GM23338 (cell line): ENCODE data around the gene ZAR1. TPM values are rescaled to one million over a fixed set of nuclear protein-coding genes. Genes with fewer than 3 reads are reported as not detected.

ENCODE experiments used
- ATAC-seq: fragments of 200-7000 bp; cut with Tn5 transposase; 3 replicates; pipeline ENCODE4 v1.9.1; 2020
- DNase-seq: peaks from one replicate; pipeline ENCODE4 v3.0.0-alpha.2; 2015; ENCODE audit warnings: low spot score
- H2AFZ ChIP-seq: fragments of 200-600 bp; sonication (generic); 2 replicates; pipeline ENCODE4 v1.8.0; 2016; ENCODE audit warnings: antibody characterized with exemption, mild to moderate bottlenecking, moderate library complexity
- H3F3A ChIP-seq: fragments of 200-600 bp; sonication (generic); replicated peaks from 2 replicates; pipeline ENCODE4 v1.8.0; 2017; ENCODE audit warnings: antibody characterized with exemption, mixed run types, low read depth
- H3K27ac ChIP-seq: fragments of 200-600 bp; sonication (generic); 2 replicates; pipeline ENCODE4 v1.6.1; 2016; ENCODE audit warnings: low read depth
- H3K27me3 ChIP-seq: fragments of 200-600 bp; sonication (generic); 2 replicates; pipeline ENCODE4 v1.8.0; 2016; ENCODE audit warnings: mild to moderate bottlenecking, mixed run types, moderate library complexity; ENCODE audit not compliant: insufficient read depth
- H3K36me3 ChIP-seq: fragments of 200-600 bp; sonication (generic); 2 replicates; pipeline ENCODE4 v1.8.0; 2016; ENCODE audit warnings: mild to moderate bottlenecking; ENCODE audit not compliant: insufficient read depth
- H3K4me1 ChIP-seq: fragments of 200-600 bp; sonication (generic); 2 replicates; pipeline ENCODE4 v1.8.0; 2016; ENCODE audit warnings: mild to moderate bottlenecking, moderate library complexity; ENCODE audit not compliant: insufficient read depth
- H3K4me2 ChIP-seq: fragments of 200-600 bp; sonication (generic); 2 replicates; pipeline ENCODE4 v1.7.1; 2017; ENCODE audit warnings: mixed run types
- H3K4me3 ChIP-seq: fragments of 200-600 bp; sonication (generic); 2 replicates; pipeline ENCODE4 v1.6.1; 2016; ENCODE audit warnings: mixed run types
- H3K79me2 ChIP-seq: fragments of 200-600 bp; sonication (generic); replicated peaks from 2 replicates; pipeline ENCODE4 v1.8.0; 2017; ENCODE audit warnings: mild to moderate bottlenecking; ENCODE audit not compliant: insufficient read depth
- H3K9me2 ChIP-seq: fragments of 200-600 bp; sonication (generic); 2 replicates; pipeline ENCODE4 v1.8.0; 2017; ENCODE audit not compliant: insufficient read depth
- H4K20me1 ChIP-seq: fragments of 200-600 bp; sonication (generic); replicated peaks from 2 replicates; pipeline ENCODE4 v1.8.0; 2017; ENCODE audit warnings: mild to moderate bottlenecking; ENCODE audit not compliant: insufficient read depth
- H3K27ac Mint-ChIP-seq: 2 replicates; pipeline ENCODE4 v1.8.0; 2020; ENCODE audit warnings: inconsistent platforms, mild to moderate bottlenecking, moderate library complexity, mixed read lengths
- H3K27me3 Mint-ChIP-seq: 3 replicates; pipeline ENCODE4 v1.8.0; 2022; ENCODE audit warnings: low read depth, mild to moderate bottlenecking, moderate library complexity, mixed read lengths, inconsistent platforms; ENCODE audit not compliant: insufficient read depth, poor library complexity
- H3K36me3 Mint-ChIP-seq: 3 replicates; pipeline ENCODE4 v1.8.0; 2021; ENCODE audit warnings: low read depth, mild to moderate bottlenecking, inconsistent platforms, moderate library complexity, mixed read lengths
- H3K4me1 Mint-ChIP-seq: 3 replicates; pipeline ENCODE4 v1.8.0; 2020; ENCODE audit warnings: mild to moderate bottlenecking, inconsistent platforms, mixed read lengths
- H3K4me3 Mint-ChIP-seq: 3 replicates; pipeline ENCODE4 v1.8.0; 2021; ENCODE audit warnings: moderate library complexity, mild to moderate bottlenecking, inconsistent platforms, mixed read lengths
- H3K9me3 Mint-ChIP-seq: 3 replicates; pipeline ENCODE4 v1.8.0; 2020; ENCODE audit warnings: moderate library complexity, mild to moderate bottlenecking, inconsistent platforms, mixed read lengths
- CREB1 ChIP-seq: fragments of 250-450 bp; sonication (Bioruptor Pico); IDR thresholded peaks from 2 replicates; pipeline ENCODE4 v1.5.0; 2020; ENCODE audit warnings: low read depth, mild to moderate bottlenecking, moderate library complexity
- CTCF ChIP-seq, 2 experiments: fragments of 200-600 bp in 1 of 2; sonication (generic) in 1 of 2; conservative IDR thresholded peaks; 2 replicates each; pipeline versions ENCODE4 v1.5.1 to v1.6.1; 2016 to 2017; ENCODE audit warnings: antibody characterized with exemption in 2 of 2, low read depth in 2 of 2, mild to moderate bottlenecking in 2 of 2, moderate library complexity in 1 of 2
- ETS1 ChIP-seq: IDR thresholded peaks from 2 replicates; pipeline ENCODE4 v1.6.1; 2016; ENCODE audit warnings: antibody characterized with exemption
- EZH2phosphoT487 ChIP-seq: fragments of 200-600 bp; sonication (generic); IDR thresholded peaks from one replicate; pipeline ENCODE4 v1.8.1; 2018; ENCODE audit warnings: antibody characterized with exemption; ENCODE audit not compliant: unreplicated experiment
- JUNB ChIP-seq: IDR thresholded peaks from one replicate; pipeline ENCODE4 v1.6.1; 2016; ENCODE audit warnings: antibody characterized with exemption; ENCODE audit not compliant: unreplicated experiment
- POLR2AphosphoS5 ChIP-seq: IDR thresholded peaks from 2 replicates; pipeline ENCODE4 v1.6.1; 2016; ENCODE audit warnings: antibody characterized with exemption, low read depth
- REST ChIP-seq: IDR thresholded peaks from one replicate; pipeline ENCODE4 v1.6.1; 2018; ENCODE audit warnings: antibody characterized with exemption; ENCODE audit not compliant: unreplicated experiment
- ZNF114 ChIP-seq: fragments of 250-450 bp; sonication (Bioruptor Pico); IDR thresholded peaks from 2 replicates; pipeline ENCODE4 v1.5.0; 2020; ENCODE audit warnings: mild to moderate bottlenecking, moderate library complexity
- ZNF331 ChIP-seq: fragments of 250-450 bp; sonication (Bioruptor Pico); IDR thresholded peaks from 2 replicates; pipeline ENCODE4 v1.5.0; 2020; ENCODE audit warnings: low read depth, mild to moderate bottlenecking, moderate library complexity
- polyA plus RNA-seq: library from polyadenylated mRNA; unstranded; fragments of >200 nt; fragmentation: Nextera tagmentation; extraction: Ambion mirVana; gene quantifications from 2 replicates; pipeline ENCODE4 v1.2.1, GENCODE V29; 2016
- total RNA-seq: library from RNA; depleted of rRNA; stranded (reverse); fragments of >200 nt; shearing (Covaris generic); gene quantifications from 2 replicates; pipeline ENCODE4 v1.2.3, GENCODE V29; 2014

ZAR1 gene
- total and polyA plus RNA-seq, 2 experiments from 2014 or later = 0.27 to 1.6 TPM

GRCh38 chr4:48491514-48492176 lies 1.6 kb downstream of the ZAR1 start (continued):
- TF ChIP-seq REST (no peak), ZNF331 (CRISPR knock-in tag) (no peak), JUNB (no peak), ETS1 (no peak), POLR2AphosphoS5 (no peak)

GRCh38 chr4:48493452-48494100 lies 3.5 kb downstream of the ZAR1 start:
- Mint-ChIP-seq H3K27ac (no peak overlapping the region), H3K36me3 (no peaks in the 10 kb centered on the region; the same call in 2 of the 3 replicates), H3K9me3 (no peaks in the 10 kb centered on the region), H3K4me3 (no peak overlapping the region), H3K27me3 (peaks cover 29% of the 10 kb centered on the region), H3K4me1 (peaks cover 9% of the 10 kb centered on the region)
- Histone ChIP-seq H3F3A (peaks cover 16% of the 10 kb centered on the region), H3K27ac (no peak overlapping the region), H4K20me1 (0 out of 2 replicates have a peak, but pooled peaks cover 4% of the 10 kb centered on the region), H2AFZ (no peak overlapping the region), H3K79me2 (no peaks in the 10 kb centered on the region), H3K36me3 (no peaks in the 10 kb centered on the region), H3K4me2 (no peak overlapping the region), H3K27me3 (peaks cover 54% of the 10 kb centered on the region), H3K4me3 (no peak overlapping the region), H3K4me1 (peaks cover 15% of the 10 kb centered on the region), H3K9me2 (no peaks in the 10 kb centered on the region)
- ATAC-seq (no peak), DNase-seq (no peak)
- TF ChIP-seq POLR2AphosphoS5 (no peak), EZH2phosphoT487 (no peak), CTCF (conservative IDR thresholded peaks at IDR 0.05; ENCODE audit: low read depth in 2 of 2) (no peak), REST (no peak), ZNF331 (CRISPR knock-in tag) (no peak), ETS1 (no peak), ZNF114 (CRISPR knock-in tag) (no peak), CREB1 (CRISPR knock-in tag) (no peak)
